GM20000 (cell line): ENCODE data around the gene CENPB.

ENCODE experiments used
- DNase-seq: peaks from one replicate; pipeline ENCODE4 v3.0.0; 2012; ENCODE audit warnings: low spot score
- CTCF ChIP-seq: IDR thresholded peaks from 2 replicates; pipeline ENCODE4 v1.5.1; 2012; ENCODE audit warnings: mild to moderate bottlenecking, control low read depth; ENCODE audit errors: extremely low read depth, missing control alignments

The CENPB gene

GRCh38 chr20:3814928-3815495 lies 28.5 kb upstream of the CENPB start:
- TF ChIP-seq CTCF: no peak
- DNase-seq: no peak

- DNase-seq: no peak
- TF ChIP-seq CTCF: no peak
Observed at GRCh38 chr20:3813848-3814581, 27.5 kb upstream of the CENPB start.

- no peak for DNase-seq
Observed at GRCh38 chr20:3812975-3813847, 26.7 kb upstream of the CENPB start.

GRCh38 chr20:3812259-3812681 lies 25.7 kb upstream of the CENPB start:
- DNase-seq: no peak
- TF ChIP-seq CTCF: no peak

More at GRCh38 chr20:3812975-3813847, 26.7 kb upstream of the CENPB start:
- no peak for TF ChIP-seq CTCF

GRCh38 chr20:3811467-3812258 lies 25.1 kb upstream of the CENPB start:
- TF ChIP-seq CTCF: no peak
- DNase-seq: no peak

GRCh38 chr20:3808544-3808943 lies 22.0 kb upstream of the CENPB start:
- no peak for TF ChIP-seq CTCF
- no peak for DNase-seq
